ENCODE results near the gene GMFB. TPM values are rescaled to one million over a fixed set of nuclear protein-coding genes. Genes with fewer than 3 reads are reported as not detected.

The GMFB gene
- total and polyA plus RNA-seq, 2 experiments from 2014 or later, result 56.5 to 88.3 TPM

DNA sequence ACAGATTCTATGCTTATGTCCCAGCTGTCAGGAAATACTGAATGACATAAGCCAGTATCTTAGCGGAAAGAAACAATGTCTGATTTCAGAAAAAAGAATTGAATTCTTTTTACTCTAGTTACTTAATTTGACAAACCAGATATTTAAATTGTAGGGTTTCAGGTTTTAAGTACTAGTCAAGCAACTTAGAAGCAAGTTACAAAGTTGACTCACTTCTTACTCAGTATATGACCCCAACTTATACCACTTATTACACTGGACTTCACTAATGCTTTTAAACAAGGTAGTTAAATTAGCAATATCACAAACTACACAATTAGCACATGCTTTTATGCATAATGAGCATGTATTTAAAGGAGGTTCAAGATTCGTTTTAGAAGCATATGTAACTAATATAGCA lies 7.1 kb downstream of the GMFB start:
- H3K9me3 Mint-ChIP-seq, result no peaks in the 10 kb centered on the region; the same call in 2 of the 3 replicates
- peaks cover 13% of the 10 kb centered on the region for H3K36me3 ChIP-seq (ENCODE audit: insufficient read depth)
- H3K27me3 Mint-ChIP-seq (ENCODE audit: insufficient read depth, low read depth, poor library complexity), result peaks cover 6% of the 10 kb centered on the region

More for the DNA sequence above, 7.1 kb downstream of the GMFB start:
- H3K4me1 ChIP-seq (ENCODE audit: insufficient read depth), result peaks cover 5% of the 10 kb centered on the region; the same call in 1 of the 2 replicates
- peaks cover 53% of the 10 kb centered on the region for H3K79me2 ChIP-seq (replicated peaks; ENCODE audit: insufficient read depth)
- no peak for DNase-seq (ENCODE audit: low spot score)
- TF ChIP-seq EZH2 (IDR thresholded peaks at IDR 0.05; ENCODE audit: low read depth, unreplicated experiment), result no peak
- TF ChIP-seq REST (IDR thresholded peaks at IDR 0.05; ENCODE audit: unreplicated experiment), result no peak
- no peak for TF ChIP-seq NANOG (IDR thresholded peaks at IDR 0.05; ENCODE audit: borderline replicate concordance)
- no peak for TF ChIP-seq POLR2AphosphoS5 (IDR thresholded peaks at IDR 0.05; ENCODE audit: low read depth)
- no peak for TF ChIP-seq EZH2phosphoT487 (IDR thresholded peaks at IDR 0.05; ENCODE audit: unreplicated experiment)
- TF ChIP-seq, protein P1, sequence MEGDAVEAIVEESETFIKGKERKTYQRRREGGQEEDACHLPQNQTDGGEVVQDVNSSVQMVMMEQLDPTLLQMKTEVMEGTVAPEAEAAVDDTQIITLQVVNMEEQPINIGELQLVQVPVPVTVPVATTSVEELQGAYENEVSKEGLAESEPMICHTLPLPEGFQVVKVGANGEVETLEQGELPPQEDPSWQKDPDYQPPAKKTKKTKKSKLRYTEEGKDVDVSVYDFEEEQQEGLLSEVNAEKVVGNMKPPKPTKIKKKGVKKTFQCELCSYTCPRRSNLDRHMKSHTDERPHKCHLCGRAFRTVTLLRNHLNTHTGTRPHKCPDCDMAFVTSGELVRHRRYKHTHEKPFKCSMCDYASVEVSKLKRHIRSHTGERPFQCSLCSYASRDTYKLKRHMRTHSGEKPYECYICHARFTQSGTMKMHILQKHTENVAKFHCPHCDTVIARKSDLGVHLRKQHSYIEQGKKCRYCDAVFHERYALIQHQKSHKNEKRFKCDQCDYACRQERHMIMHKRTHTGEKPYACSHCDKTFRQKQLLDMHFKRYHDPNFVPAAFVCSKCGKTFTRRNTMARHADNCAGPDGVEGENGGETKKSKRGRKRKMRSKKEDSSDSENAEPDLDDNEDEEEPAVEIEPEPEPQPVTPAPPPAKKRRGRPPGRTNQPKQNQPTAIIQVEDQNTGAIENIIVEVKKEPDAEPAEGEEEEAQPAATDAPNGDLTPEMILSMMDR (conservative IDR thresholded peaks at IDR 0.05; ENCODE audit: low read depth in 2 of 2), result no peak
- TF ChIP-seq JUNB (IDR thresholded peaks at IDR 0.05; ENCODE audit: unreplicated experiment), result no peak
- TF ChIP-seq ZNF331 (CRISPR knock-in tag; IDR thresholded peaks at IDR 0.05; ENCODE audit: low read depth), result no peak
- TF ChIP-seq STAT1 (IDR thresholded peaks at IDR 0.05; ENCODE audit: unreplicated experiment), result no peak
- ATAC-seq, result no peak
- no peak overlapping the region for H3K4me2 ChIP-seq
- H4K20me1 ChIP-seq (replicated peaks; ENCODE audit: insufficient read depth), result peaks cover 11% of the 10 kb centered on the region
- no peak overlapping the region for H3K27ac Mint-ChIP-seq
- no peak overlapping the region for H3K4me3 ChIP-seq
- H3K9me2 ChIP-seq (ENCODE audit: insufficient read depth), result no peaks in the 10 kb centered on the region
- no peaks in the 10 kb centered on the region for H3K27me3 ChIP-seq (ENCODE audit: insufficient read depth)
- H2AFZ ChIP-seq, result no peak overlapping the region
- H3K4me3 Mint-ChIP-seq, result no peak overlapping the region
- H3F3A ChIP-seq (replicated peaks; ENCODE audit: low read depth), result no peaks in the 10 kb centered on the region
- H3K4me1 Mint-ChIP-seq, result peaks cover 10% of the 10 kb centered on the region
- peaks cover 19% of the 10 kb centered on the region; the same call in 2 of the 3 replicates for H3K36me3 Mint-ChIP-seq (ENCODE audit: low read depth)
- H3K27ac ChIP-seq (ENCODE audit: low read depth), result no peak overlapping the region

All from GM23338 (cell line).